GM21526 (cell line): ENCODE measurements around the gene SLC3A2.

Experiments
- ATAC-seq: cut with Tn5 transposase; IDR thresholded peaks from one replicate; pipeline ENCODE4 v1.9.1; 2021; ENCODE audit warnings: moderate library complexity; ENCODE audit not compliant: unreplicated experiment, low FRiP score

The SLC3A2 gene

GRCh38 chr11:62908468-62909072 lies 27.9 kb downstream of the SLC3A2 start:
- no peak for ATAC-seq

GRCh38 chr11:62909107-62909894 lies 28.6 kb downstream of the SLC3A2 start:
- no peak for ATAC-seq

- no peak for ATAC-seq
Observed at GRCh38 chr11:62910141-62910882, 29.6 kb downstream of the SLC3A2 start.

GRCh38 chr11:62911137-62912130 lies 30.7 kb downstream of the SLC3A2 start:
- ATAC-seq = no peak

DNA sequence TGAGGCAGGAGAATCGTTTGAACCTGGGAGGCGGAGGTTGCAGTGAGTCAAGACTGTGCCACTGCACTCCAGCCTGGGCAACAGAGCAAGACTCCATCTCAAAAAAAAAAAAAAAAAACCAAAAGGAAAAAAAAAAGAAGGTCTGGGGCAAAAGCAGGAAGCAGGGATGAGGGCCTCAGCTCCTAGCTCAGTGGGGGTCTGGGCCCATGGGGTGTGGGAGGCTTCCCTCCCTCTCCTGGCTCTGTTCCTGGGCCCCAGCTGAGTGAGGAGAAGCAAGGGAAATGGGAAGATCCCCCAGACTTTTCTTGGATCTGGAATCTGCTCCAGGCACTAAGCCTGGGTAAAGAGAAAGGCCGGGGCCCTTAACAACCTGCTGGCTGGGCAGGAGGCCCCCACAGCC lies 31.6 kb downstream of the SLC3A2 start:
- no peak for ATAC-seq

GRCh38 chr11:62914416-62914815 lies 33.7 kb downstream of the SLC3A2 start:
- ATAC-seq = no peak

DNA sequence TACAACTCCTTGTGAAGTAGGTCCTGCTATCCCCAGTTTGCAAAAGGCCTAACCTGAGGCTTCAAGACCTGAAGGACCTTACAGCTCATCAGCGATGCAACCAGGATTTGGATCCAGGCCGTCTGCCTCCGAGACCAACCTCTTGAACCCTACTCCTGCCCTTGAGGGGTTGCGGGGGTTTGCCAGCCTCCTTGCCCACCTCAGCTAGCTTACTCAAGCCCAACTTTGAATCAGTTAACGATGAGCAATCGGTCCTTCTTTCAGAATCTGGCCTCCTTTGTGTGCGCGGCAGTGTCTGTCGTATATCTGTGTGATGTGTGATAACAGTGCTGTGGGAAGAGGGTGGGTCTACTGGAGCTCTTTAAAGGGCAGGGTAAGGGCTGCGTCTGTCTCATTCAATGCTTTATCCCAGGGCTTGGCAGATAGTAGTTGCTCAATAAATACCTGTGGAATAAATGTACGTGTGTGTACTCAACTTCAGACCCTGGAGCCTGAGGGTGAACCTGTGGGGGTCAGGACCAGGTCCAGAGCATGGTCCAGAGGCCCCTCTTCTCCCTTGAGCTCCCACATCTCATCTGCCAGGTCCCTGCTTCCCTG lies 37.3 kb downstream of the SLC3A2 start:
- no peak for ATAC-seq

DNA sequence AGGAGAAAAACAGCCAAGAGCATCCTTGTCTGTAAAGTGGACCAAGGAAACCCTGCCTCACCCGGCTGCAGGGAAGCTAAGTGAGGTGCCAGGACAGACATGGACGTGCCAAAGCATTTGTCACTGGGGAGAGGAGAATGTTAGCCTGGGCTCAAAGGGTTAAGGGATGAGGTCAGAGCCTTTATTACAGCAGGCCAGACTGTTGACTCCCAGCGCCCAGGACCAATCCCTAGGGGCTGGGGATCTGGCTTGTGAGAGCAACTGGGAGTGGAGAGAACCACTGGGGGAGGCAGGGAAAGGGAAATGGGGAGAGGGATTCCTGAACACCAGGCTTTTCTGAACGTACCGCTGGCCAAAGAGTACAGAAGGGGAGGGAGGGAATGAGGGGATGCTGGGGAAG lies 37.8 kb downstream of the SLC3A2 start:
- ATAC-seq = no peak

DNA sequence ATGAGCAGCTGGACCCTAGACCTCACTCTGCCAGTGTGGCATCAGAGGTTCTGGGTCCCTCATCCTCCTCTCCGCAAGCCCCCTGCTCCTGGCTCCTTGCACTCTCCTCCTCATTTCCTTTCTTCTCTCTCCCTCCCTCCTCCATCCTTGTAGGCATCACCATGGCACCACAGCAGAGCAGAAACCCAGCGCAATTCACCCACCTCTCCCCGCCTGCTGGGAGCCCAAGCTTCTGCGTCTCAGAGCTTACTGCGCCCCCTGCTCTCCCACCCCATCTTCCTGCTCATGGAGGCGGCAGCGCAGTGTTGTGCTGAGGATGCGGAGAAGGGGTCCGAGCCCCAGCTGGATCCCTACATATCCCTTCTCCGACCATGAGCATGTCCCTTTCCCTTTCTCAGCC lies 38.8 kb downstream of the SLC3A2 start:
- no peak for ATAC-seq

DNA sequence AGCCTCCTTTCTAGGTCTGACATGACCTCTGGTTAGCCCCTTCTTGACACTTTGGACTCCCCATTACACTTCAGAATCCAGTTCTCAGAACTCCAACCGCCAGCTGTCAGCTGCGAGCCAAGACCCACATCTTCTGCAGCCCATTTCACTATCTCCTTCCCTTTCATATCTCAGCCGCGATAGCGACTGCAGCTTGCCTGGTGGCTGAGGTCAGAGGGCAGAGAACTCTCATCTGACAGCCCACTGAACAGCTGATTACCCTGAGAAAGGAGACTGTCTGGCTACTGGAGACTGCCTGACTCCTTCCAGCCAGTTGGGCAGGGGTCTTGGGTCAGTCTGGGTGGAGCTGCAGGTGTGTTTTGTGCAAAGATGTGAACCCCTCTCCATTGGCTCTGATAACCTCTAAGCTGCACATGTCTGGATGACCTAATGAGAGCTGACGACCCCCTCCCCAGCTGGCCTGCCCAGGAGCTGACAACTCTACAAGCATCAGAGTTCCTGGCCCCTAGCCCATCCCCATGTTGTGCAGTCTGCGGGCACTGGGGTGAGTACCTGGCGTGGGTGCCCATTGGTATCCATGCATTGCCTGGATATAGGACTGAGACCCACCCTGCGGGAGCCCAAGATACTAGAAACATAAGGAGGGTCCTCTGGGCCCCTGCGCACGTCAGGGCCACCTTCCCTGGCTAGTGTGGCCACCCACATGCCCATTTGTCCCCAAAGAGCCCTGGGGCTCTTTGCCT lies 39.4 kb downstream of the SLC3A2 start:
- no peak for ATAC-seq

- no peak for ATAC-seq
Observed at GRCh38 chr11:62921201-62921572, 40.5 kb downstream of the SLC3A2 start, which contains the start of gene CHRM1. Gene CHRM1 (minus strand): TSS chr11:62921363. CDS start chr11:62911100, 10,263 bp downstream.

DNA sequence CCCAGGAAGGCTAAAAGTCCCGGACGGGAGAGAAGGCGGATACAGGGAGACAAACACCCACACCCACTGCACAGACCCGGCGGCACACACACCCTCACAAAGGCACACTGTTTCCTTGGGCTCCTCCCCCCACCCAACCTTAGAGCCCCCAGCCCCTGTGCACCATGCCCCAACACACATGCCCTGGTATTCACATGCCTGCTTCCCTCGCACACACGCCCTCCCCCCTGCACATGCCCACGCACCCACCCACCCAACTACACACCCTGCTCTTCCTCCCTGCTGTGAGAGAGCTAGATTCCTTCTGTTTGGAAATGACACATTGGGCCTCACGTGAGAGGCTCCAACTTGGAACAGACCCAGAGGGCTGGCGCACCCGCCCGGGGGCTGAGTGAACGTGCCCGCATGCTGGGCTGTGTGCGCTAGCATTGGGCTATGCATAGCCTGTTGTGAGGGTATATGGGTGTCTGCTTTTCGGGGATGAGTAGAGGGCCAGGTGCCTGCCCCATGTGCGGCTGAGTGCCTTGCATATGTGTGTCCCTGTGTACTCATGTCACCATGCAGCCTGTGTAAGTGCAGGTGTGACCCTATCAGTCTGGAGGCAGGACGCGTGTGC lies 41.0 kb downstream of the SLC3A2 start:
- no peak for ATAC-seq

GRCh38 chr11:62922189-62922589 lies 41.5 kb downstream of the SLC3A2 start:
- ATAC-seq = no peak

DNA sequence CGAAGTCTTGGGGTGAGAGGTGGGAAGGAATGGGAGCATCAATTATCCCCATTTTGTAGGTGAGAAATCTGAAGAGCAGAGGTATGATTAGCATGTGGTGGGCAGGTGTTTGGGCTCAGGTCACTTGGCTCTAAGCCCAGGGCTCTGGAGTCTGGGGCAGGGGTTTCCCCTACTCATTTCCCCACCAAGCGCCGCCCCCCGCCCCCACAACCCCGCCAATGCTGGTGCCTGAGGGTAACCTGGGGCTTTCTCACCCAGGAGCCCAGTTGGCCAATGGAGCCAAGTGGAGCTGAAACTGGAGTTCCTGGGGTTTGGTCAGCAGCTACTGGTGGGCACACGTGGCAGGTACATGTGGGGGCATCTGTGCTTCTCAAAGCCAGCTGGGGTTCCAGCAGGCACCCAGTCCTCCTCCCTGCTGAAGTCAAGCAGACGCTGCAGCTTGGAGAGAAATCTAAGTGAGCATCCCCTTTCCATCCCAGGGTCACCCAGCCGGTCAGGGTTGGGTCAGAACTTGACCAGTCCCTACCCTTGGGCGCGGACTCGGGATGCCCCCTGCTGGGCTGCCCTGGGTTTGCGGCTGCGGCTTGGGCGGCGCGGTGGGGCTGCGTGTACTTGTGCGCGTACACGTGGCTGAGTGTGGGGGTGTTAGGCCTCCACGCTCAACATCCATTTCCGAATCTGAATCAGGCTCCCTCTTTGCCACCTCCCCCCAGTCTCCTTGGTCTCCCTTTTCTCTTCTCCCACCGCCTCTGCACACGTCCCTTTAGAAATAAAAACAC lies 42.1 kb downstream of the SLC3A2 start:
- no peak for ATAC-seq

GRCh38 chr11:62923601-62924411 lies 43.1 kb downstream of the SLC3A2 start:
- ATAC-seq = no peak

- ATAC-seq = no peak
Observed at GRCh38 chr11:62925308-62925707, 44.6 kb downstream of the SLC3A2 start.
